Mesothelial cell of epicardium (in vitro differentiated cells): ENCODE results near the gene PRSS33. TPM values are rescaled to one million over a fixed set of nuclear protein-coding genes. Genes with fewer than 3 reads are reported as not detected.

ENCODE experiments used
- DNase-seq, 2 experiments: peaks; one replicate each; pipeline ENCODE4 v3.0.0; 2021; ENCODE audit warnings: low spot score in 2 of 2; ENCODE audit not compliant: unreplicated experiment in 2 of 2
- H3K27ac Mint-ChIP-seq: 2 replicates; pipeline ENCODE4 v1.8.0; 2021; ENCODE audit warnings: mixed read lengths
- H3K27me3 Mint-ChIP-seq: 2 replicates; pipeline ENCODE4 v1.8.0; 2021; ENCODE audit warnings: low read depth, mixed read lengths
- H3K36me3 Mint-ChIP-seq: 2 replicates; pipeline ENCODE4 v1.8.0; 2021; ENCODE audit warnings: mixed read lengths
- H3K4me1 Mint-ChIP-seq: 2 replicates; pipeline ENCODE4 v1.8.0; 2021; ENCODE audit warnings: mixed read lengths
- H3K4me3 Mint-ChIP-seq: 2 replicates; pipeline ENCODE4 v1.8.0; 2021; ENCODE audit warnings: mild to moderate bottlenecking, moderate library complexity, mixed read lengths
- H3K9me3 Mint-ChIP-seq: 2 replicates; pipeline ENCODE4 v1.8.0; 2021; ENCODE audit warnings: mixed read lengths
- total RNA-seq: library from RNA; stranded (reverse); gene quantifications from 3 replicates; pipeline ENCODE4 v1.2.1, GENCODE V29; 2021
- TF ChIP-seq, protein P1 (sequence below): fragments of 200-600 bp; sonication (generic); IDR thresholded peaks from one replicate; pipeline ENCODE4 v1.5.0; 2021; ENCODE audit warnings: antibody characterized with exemption; ENCODE audit not compliant: unreplicated experiment

Gene PRSS33
- total RNA-seq, 1 donor from 2014 or later = not detected

GRCh38 chr16:2773188-2773968 is 14.0 kb downstream of the PRSS33 start:
- no peak for DNase-seq
- Mint-ChIP-seq H3K36me3 (peaks cover 23% of the 10 kb centered on the region), H3K4me1 (peaks cover 23% of the 10 kb centered on the region), H3K9me3 (no peaks in the 10 kb centered on the region), H3K27me3 (no peaks in the 10 kb centered on the region), H3K4me3 (no peak overlapping the region), H3K27ac (no peak overlapping the region)
- TF ChIP-seq, protein P1, sequence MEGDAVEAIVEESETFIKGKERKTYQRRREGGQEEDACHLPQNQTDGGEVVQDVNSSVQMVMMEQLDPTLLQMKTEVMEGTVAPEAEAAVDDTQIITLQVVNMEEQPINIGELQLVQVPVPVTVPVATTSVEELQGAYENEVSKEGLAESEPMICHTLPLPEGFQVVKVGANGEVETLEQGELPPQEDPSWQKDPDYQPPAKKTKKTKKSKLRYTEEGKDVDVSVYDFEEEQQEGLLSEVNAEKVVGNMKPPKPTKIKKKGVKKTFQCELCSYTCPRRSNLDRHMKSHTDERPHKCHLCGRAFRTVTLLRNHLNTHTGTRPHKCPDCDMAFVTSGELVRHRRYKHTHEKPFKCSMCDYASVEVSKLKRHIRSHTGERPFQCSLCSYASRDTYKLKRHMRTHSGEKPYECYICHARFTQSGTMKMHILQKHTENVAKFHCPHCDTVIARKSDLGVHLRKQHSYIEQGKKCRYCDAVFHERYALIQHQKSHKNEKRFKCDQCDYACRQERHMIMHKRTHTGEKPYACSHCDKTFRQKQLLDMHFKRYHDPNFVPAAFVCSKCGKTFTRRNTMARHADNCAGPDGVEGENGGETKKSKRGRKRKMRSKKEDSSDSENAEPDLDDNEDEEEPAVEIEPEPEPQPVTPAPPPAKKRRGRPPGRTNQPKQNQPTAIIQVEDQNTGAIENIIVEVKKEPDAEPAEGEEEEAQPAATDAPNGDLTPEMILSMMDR = no peak

DNA sequence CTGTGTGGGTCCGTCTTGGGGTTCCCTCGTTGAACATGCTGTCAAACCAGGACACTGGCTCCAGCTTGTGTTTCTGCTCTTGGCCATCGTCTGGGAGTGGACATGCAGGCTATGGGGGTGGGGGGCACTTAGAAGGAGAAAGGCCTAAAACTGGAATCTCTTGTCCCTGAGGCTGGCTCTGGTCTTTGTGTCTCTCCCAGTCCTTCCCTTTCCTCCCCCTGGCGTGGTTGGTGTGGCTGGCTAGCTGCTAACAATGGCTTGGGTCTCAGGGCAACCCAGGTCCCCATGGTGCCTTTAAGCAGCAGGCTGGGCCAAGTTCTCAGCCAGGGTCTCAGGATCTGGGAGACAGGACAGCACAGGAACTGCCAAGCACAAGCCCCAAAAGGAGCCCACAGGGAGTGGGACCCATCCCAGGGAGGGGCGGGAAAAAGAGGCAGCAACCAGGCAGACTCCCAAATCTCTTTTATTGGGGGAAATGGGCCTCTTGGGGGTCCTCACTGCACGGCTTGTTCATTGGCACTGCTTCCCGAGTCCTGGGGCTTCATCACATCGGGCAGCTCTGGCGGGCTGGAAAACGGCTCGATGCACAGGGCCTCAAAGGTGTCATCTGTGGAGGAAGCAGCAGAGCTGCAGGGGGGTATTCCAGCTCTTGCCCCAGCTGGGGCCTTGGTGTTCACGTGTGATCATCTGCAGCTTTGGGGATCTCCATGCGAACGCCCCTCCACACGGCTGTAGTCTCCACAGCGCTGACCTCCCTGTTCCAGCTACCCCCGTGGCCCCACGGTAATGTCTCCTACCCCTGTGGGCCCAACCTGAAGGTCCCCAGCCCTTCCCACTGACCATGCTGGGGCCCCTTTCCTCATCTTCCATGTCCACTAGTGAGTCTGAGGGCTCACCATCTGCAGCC is 15.6 kb downstream of the PRSS33 start:
- H3K4me3 Mint-ChIP-seq = no peak overlapping the region

DNA sequence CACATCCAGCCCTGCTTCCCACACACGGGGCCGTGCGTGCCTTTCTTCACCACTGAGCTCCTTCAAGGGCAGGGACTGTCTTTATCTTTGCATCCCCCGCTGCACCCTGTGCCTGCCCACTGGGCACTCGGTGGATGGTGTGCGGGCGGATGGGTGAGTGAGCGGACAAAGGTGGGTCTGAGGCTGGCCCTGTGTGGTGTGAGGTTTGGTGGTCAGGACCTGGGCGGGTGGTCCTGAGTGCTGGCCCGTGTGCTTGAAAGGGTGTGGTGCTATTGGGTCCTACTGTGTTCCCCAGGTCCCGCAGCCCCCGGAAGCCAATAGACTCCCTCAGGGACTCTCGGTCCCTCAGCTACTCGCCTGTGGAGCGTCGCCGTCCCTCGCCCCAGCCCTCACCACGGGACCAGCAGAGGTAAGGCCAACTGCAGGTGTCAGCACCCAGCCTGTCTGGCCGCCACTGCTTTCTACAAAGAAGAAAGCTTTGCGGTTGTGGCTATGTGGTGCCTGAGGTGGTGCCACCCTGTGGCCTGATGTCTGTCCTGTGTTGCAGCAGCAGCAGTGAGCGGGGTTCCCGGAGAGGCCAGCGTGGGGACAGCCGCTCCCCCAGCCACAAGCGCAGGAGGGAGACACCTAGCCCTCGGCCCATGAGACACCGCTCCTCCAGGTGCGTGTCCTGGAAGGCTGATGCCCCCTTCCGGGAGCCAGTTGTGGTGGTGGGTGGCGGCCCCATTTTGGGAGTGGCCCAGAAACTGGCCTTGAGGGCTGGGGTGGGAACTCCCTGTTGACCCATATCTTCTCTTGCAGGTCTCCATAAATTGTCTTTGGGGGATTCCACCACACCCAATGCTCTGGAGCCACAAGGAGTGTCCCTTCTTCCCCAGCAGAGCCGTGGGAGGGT is 17.1 kb downstream of the PRSS33 start:
- Mint-ChIP-seq H3K27ac (peak overlapping the region; percentile 76), H3K36me3 (peaks cover 45% of the 10 kb centered on the region), H3K9me3 (peaks cover 13% of the 10 kb centered on the region), H3K4me3 (no peak overlapping the region), H3K27me3 (no peaks in the 10 kb centered on the region), H3K4me1 (peaks cover 7% of the 10 kb centered on the region)
- TF ChIP-seq, protein P1 = no peak
- no peak for DNase-seq

More for the DNA sequence above, 15.6 kb downstream of the PRSS33 start:
- no peaks in the 10 kb centered on the region for H3K27me3 Mint-ChIP-seq
- H3K27ac Mint-ChIP-seq = peak overlapping the region; percentile 21
- peaks cover 31% of the 10 kb centered on the region for H3K36me3 Mint-ChIP-seq
- peaks cover under 1% of the 10 kb centered on the region for H3K9me3 Mint-ChIP-seq
- no peak for DNase-seq
- peaks cover 18% of the 10 kb centered on the region for H3K4me1 Mint-ChIP-seq
- TF ChIP-seq, protein P1 = no peak

DNA sequence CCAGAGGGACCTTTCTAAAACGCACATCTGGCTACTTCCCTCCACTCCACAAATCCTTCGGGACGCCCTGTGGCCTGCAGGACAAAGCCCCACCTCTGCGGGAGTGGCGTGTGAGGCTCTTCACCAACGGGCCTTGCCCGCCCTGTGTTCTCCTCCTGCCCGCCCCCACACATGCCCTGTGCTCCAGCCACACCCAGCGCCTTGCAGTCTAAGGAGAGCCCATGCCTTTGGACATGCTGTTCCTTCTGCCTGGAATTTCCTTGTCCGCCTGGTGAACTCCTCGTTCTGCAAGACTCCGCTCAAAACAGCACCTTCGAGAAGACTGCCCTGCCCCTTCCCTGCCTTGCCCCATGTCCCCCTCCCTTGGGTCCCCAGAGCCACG is 17.7 kb downstream of the PRSS33 start:
- H3K27me3 Mint-ChIP-seq = no peaks in the 10 kb centered on the region
- TF ChIP-seq, protein P1 = no peak
- H3K27ac Mint-ChIP-seq = peak overlapping the region; percentile 76
- no peak for DNase-seq
- H3K4me1 Mint-ChIP-seq = peaks cover 6% of the 10 kb centered on the region
- H3K36me3 Mint-ChIP-seq = peaks cover 52% of the 10 kb centered on the region
- no peak overlapping the region for H3K4me3 Mint-ChIP-seq
- peaks cover 17% of the 10 kb centered on the region for H3K9me3 Mint-ChIP-seq

DNA sequence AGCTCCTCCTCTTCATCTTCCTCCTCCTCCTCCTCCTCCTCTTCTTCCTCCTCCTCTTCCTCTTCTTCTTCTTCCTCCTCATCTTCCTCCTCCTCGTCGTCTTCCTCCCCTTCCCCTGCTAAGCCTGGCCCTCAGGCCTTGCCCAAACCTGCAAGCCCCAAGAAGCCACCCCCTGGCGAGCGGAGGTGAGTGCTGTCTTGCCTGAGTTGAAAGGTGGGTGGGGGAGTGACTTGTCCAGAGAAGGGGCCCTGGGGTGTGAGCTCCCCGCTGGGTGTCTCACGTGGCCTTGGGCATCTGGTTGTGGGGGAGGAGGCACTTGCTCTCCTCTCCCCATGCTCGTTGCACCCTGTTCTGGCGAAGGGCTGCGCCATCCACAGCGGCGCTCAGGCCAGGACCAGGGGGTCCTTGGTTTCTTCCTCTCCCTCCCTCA is 18.2 kb downstream of the PRSS33 start:
- Mint-ChIP-seq H3K4me1 (peaks cover 6% of the 10 kb centered on the region), H3K27me3 (no peaks in the 10 kb centered on the region), H3K36me3 (peaks cover 57% of the 10 kb centered on the region), H3K9me3 (peaks cover 17% of the 10 kb centered on the region), H3K4me3 (no peak overlapping the region), H3K27ac (peak overlapping the region; percentile 76)
- no peak for DNase-seq
- TF ChIP-seq, protein P1 = no peak
